ENCODE measurements around the gene AKAP12.

DNA sequence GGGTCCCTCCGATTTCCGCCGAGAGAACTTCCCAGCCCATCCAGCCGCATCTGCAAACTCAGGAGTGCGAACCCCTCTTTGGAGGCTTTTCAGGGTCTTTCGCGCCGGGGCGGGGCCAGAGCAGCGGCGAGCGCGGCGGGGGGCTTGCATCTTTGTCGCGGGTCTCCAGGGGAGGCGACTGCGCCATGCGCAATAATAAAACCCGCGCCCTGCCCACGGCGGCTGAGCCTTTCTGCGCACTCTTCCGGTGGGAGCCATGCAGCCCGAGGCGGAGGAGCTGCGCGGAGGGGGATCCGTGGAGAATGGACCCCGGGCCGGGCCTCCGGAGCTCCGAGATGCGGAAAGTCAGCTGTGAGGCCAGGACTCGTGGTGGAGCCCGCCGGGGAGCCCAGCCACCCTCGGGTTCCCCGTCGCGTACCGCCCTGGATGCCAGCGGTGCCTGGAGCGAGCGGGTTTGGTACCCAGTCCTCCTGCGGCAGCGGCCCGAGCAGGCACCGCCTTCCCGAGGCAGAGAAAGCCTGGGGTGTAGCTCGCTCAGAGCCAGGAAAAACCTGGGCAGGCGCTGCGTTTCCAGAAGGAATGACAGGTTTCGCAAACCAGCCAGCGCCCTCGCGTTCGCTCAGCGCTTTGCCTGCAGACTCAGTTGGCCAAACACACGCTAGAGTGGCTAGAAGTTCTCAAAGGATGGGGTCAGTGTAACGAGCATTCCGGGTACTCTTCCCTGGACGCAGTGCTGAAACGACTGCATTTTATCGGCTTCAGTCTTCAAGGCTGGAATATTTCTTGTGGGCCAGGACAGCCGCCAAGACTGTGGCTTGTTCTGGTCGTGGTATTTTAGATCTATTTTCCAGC is 1.2 kb downstream of the AKAP12 start:
- TF ChIP-seq, protein P1, sequence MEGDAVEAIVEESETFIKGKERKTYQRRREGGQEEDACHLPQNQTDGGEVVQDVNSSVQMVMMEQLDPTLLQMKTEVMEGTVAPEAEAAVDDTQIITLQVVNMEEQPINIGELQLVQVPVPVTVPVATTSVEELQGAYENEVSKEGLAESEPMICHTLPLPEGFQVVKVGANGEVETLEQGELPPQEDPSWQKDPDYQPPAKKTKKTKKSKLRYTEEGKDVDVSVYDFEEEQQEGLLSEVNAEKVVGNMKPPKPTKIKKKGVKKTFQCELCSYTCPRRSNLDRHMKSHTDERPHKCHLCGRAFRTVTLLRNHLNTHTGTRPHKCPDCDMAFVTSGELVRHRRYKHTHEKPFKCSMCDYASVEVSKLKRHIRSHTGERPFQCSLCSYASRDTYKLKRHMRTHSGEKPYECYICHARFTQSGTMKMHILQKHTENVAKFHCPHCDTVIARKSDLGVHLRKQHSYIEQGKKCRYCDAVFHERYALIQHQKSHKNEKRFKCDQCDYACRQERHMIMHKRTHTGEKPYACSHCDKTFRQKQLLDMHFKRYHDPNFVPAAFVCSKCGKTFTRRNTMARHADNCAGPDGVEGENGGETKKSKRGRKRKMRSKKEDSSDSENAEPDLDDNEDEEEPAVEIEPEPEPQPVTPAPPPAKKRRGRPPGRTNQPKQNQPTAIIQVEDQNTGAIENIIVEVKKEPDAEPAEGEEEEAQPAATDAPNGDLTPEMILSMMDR (IDR thresholded peaks at IDR 0.05; ENCODE audit: low read length) = no peak
- TF ChIP-seq EZH2 (IDR thresholded peaks at IDR 0.05; ENCODE audit: borderline replicate concordance, low read length) = no peak

All from OCI-LY1 (cell line).